CD4-positive, alpha-beta T cell treated with Interleukin-4 for 4 hours (primary cell): Measurements from ENCODE around the gene FSCN2.

Experiments used
- DNase-seq: peaks from one replicate; pipeline ENCODE4 v3.0.0-alpha.2; 2020

The FSCN2 gene

GRCh38 chr17:81489998-81490992, 37.9 kb upstream of the FSCN2 start:
- DNase-seq = no peak

DNA sequence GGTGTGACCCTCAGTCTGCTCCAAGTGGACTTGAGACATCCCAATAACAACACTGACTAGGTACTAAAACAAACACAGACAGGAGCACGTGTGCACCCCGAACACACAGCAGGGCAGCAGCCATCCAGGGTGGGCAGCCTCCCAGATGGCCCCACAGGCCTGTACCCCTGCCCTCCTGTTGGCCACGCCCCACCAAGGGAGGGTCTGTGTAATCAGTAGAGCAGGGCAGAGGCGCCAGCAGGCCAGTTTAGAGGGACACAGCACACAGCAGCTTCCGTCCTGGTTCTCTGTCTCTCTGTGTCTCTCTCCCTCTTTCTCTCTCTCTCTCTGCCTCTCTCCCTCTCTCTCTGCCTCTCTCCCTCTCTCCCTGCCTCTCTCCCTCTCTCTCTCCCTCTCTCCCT, 37.0 kb upstream of the FSCN2 start:
- DNase-seq = no peak

DNA sequence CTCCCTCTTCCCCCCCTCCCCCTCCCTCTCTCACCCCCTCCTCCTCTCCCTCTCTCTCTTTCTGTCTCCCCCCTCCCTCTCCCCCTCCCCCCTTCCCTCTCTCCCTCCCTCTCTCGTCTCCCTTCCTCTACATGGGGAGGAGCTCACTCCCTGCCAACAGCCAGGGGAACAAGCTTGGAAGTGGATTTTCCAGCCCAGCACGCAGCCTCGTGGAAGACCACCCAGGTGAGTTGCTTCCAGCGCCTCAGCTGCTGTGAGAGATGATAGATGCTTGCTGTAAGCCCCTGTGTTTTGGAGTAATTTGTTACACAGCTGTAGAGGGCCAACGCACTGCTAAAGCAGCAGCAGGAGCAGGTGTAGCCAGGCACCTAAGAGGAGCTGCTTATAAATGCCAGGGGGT, 36.4 kb upstream of the FSCN2 start:
- no peak for DNase-seq

GRCh38 chr17:81492202-81492601, 36.0 kb upstream of the FSCN2 start:
- DNase-seq = no peak

DNA sequence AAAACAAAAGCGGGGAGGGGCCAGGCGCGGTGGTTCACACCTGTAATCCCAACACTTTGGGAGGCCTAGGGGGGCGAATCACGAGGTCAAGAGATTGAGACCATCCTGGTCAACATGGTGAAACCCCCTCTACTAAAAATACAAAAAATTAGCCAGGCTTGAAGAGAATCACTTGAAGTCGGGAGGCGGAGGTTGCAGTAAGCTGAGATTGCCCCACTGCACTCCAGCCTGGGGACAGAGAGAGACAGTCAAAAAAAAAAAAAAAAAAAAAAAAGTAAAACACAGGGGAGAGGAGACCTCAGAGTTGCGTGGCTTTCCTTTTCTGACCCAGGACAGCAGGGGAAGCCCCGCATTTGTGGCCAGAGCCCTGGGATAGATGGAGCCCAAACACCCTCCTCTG, 35.5 kb upstream of the FSCN2 start:
- no peak for DNase-seq

DNA sequence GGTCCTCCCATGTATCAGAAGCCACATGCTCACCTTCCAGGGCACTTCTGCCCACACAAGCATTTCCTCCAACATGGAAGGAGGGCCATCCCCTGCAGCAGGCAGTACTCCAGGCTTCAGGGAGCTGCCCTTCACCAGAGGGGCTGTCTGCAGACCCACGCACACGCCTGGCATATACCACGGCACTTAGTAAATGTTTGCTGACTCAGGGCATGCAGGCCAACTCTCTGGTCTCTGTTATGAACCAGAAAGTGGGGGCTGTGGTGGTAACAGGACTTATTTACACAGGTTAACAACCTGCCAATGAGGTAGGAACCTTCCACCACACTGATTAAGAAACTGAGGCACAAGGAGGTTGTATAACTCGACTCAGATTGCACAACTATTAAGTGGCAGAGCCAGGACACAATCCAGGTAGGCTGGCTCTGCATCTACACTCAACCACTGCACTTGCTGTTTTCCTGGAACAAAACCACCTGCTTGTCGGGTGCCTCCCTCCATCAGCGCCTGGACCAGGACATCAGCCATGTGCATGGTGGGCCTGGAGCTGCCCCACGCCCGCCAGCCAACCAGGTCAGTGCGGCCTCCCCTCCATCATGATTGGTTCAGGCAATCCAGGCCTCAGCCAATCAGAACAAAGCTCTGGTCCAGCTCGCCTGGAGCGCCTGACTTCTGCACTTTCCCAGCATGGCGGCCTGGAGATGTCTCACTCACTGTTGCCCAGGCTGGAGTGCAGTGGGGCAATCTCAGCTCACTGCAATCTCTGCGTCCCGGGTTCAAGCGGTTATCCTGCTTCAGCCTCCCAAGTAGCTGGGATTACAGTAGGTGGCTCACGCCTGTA, 34.8 kb upstream of the FSCN2 start:
- DNase-seq = no peak

DNA sequence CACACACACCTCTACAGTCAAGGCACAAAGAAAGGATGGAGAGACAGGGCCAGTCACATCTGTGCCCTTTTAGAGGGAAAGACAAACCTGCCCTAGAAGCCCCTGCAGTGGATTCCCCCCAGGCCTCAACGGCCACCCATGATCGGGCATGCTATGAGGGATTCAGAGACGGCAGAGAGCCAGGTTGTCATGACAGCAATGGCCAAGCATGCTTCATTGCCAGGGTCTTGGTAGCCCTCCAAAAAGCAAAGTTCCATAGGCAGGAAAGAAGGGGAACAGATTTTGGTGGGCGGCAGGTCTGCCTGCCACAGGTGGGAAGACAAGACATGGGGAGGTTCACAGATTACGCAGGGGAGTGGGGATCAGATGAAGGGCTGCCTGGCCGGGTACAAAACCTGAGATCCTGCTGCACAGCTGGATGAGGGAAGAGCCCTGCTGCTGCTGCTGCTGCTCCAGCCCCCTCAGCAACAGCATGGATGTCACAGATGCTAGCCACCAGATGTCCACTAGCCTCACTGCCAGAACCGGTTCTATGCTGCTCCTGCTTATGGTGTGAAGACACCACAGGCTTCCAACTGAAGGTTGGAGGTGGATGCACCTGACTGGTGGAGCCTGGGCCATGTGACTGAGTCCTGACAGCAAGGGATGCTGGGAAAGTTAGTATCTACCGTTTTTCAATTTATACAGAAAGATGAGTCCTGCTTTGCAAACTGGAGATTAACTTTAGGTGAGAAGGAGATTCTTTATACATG, 33.4 kb upstream of the FSCN2 start:
- DNase-seq = no peak

DNA sequence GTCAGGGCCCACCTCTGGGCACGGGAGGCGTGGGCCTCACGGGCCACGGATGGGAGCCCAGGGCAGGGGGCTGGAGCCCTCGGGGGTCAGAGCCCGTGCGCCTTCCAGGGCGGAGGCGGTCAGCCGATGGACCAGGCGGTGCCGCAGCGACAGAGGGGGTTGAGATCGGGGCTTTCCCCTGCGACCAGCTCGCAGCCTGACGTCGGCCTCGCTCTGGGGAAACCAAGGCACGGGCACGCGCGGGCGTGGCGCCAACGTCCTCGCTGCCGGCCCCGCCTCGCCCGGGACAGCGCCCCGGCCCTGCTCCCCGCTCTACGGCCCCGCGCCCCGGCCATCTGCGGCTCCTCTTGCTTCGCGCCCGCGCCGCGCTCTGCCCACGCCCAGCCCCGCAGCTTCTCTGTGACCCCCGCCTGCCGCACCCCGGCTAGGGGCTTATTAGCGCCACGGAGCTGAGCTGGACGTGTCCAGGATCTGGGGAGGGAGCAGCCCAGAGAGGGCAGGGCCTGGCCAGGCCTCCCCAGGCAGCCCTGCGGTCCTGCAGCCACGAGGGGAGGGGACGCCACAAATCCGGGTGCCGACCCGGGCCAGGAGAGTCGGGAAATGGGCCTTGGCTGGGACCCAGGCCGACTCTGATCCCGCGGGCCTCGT, 29.1 kb upstream of the FSCN2 start:
- DNase-seq = no peak

- DNase-seq = no peak
These were observed 28.6 kb upstream of the FSCN2 start for GRCh38 chr17:81499601-81499970.

DNA sequence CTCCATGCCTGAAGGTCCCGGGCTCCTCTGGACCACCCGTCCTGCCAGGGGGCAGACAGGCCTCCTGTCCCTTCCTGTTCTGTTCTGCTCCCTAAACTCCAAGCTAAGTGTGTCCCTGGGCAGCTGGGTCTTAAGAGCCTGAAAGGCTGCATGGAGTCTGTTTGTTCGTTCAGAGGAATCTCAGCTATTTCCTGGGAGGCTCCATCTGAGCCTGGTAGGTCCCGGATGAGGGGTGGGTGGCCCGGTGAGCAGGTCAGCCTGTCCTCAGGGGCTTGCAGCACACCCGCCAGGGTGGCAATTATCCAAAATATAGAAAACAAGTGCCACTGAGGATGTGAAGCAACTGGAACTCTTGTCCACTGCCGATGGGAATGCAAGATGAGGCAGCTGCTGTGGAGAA, 28.1 kb upstream of the FSCN2 start:
- no peak for DNase-seq

- no peak for DNase-seq
These were observed 25.6 kb upstream of the FSCN2 start for GRCh38 chr17:81502471-81503017.

- no peak for DNase-seq
These were observed 24.6 kb upstream of the FSCN2 start for GRCh38 chr17:81503619-81504018.

DNA sequence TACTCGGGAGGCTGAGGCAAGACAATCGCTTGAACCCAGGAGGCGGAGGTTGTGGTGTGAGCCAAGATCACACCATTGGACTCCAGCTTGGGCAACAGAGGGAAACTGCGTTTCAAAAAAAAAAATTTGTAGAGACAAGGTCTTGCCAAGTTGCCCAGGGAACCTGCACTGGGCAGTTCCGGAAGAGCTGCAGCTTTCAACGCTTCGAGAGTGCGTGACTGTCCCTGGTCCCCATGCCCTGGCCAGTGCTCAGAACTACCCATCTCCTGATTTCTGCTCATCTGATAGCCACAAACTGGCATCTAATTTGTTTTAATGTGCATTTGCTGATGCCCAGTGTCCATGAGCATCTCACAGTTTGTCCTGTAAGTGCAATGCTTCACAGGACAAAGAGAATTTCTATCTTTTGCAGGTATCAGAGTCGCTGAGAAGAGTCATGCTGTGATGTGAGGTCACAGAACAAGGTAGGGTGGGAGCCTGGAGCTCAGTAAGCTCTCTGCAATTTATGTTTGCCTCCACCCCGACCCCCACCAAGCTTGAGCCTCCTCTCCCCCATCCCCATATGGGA, 19.5 kb upstream of the FSCN2 start:
- no peak for DNase-seq

- peak; percentile 52 for DNase-seq
These were observed 18.8 kb upstream of the FSCN2 start for GRCh38 chr17:81509207-81509971.

- DNase-seq = no peak
These were observed 18.0 kb upstream of the FSCN2 start for GRCh38 chr17:81509972-81510784.

GRCh38 chr17:81510785-81511553, 17.2 kb upstream of the FSCN2 start:
- peak; percentile 32 for DNase-seq

DNA sequence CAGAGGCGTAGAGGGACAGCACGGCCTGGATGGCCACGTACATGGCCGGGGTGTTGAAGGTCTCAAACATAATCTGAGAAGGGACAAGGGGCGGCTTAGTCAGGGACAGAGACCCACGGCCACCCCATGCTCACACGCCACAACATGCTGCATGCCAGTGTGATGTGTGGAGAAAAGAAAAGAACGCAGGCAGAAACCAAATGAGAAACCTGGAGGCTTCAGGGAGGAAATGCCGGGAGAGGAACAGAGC, 16.7 kb upstream of the FSCN2 start:
- DNase-seq = no peak

- no peak for DNase-seq
These were observed 16.2 kb upstream of the FSCN2 start for GRCh38 chr17:81511804-81512561.
